Measurements from ENCODE around the gene ERC2. TPM values are rescaled to one million over a fixed set of nuclear protein-coding genes. Genes with fewer than 3 reads are reported as not detected.

The ERC2 gene
- total RNA-seq, 1 donor from 2014 or later: 32.5 TPM

- no peak for TF ChIP-seq CTCF (IDR thresholded peaks at IDR 0.05; ENCODE audit: unreplicated experiment)
- no peaks in the 10 kb centered on the region for H3K27me3 Mint-ChIP-seq
- no peaks in the 10 kb centered on the region for H3K36me3 Mint-ChIP-seq (ENCODE audit: insufficient read depth)
- DNase-seq (ENCODE audit: low spot score, unreplicated experiment): no peak
- no peak overlapping the region for H3K4me3 Mint-ChIP-seq (ENCODE audit: low read depth)
- H3K27ac Mint-ChIP-seq: no peak overlapping the region
- no peaks in the 10 kb centered on the region for H3K4me1 Mint-ChIP-seq (ENCODE audit: low read depth)
- no peaks in the 10 kb centered on the region for H3K9me3 Mint-ChIP-seq (ENCODE audit: low read depth)
Measured at GRCh38 chr3:55604846-55605245, 863.4 kb downstream of the ERC2 start.

GRCh38 chr3:55604402-55604801 lies 863.9 kb downstream of the ERC2 start:
- no peaks in the 10 kb centered on the region for H3K9me3 Mint-ChIP-seq (ENCODE audit: low read depth)
- H3K36me3 Mint-ChIP-seq (ENCODE audit: insufficient read depth): no peaks in the 10 kb centered on the region
- no peak for TF ChIP-seq CTCF (IDR thresholded peaks at IDR 0.05; ENCODE audit: unreplicated experiment)
- no peak overlapping the region for H3K4me3 Mint-ChIP-seq (ENCODE audit: low read depth)
- H3K27me3 Mint-ChIP-seq: no peaks in the 10 kb centered on the region
- DNase-seq (ENCODE audit: low spot score, unreplicated experiment): no peak
- H3K27ac Mint-ChIP-seq: no peak overlapping the region
- H3K4me1 Mint-ChIP-seq (ENCODE audit: low read depth): no peaks in the 10 kb centered on the region

GRCh38 chr3:55601366-55602080 lies 866.7 kb downstream of the ERC2 start:
- no peak for DNase-seq (ENCODE audit: low spot score, unreplicated experiment)
- Mint-ChIP-seq H3K4me3 (ENCODE audit: low read depth) (no peak overlapping the region), H3K9me3 (ENCODE audit: low read depth) (no peaks in the 10 kb centered on the region), H3K27ac (no peak overlapping the region), H3K4me1 (ENCODE audit: low read depth) (no peaks in the 10 kb centered on the region), H3K36me3 (ENCODE audit: insufficient read depth) (no peaks in the 10 kb centered on the region), H3K27me3 (no peaks in the 10 kb centered on the region)
- no peak for TF ChIP-seq CTCF (IDR thresholded peaks at IDR 0.05; ENCODE audit: unreplicated experiment)

GRCh38 chr3:55598224-55598623 lies 870.0 kb downstream of the ERC2 start:
- Mint-ChIP-seq H3K9me3 (ENCODE audit: low read depth) (no peaks in the 10 kb centered on the region), H3K27ac (no peak overlapping the region), H3K36me3 (ENCODE audit: insufficient read depth) (peaks cover 2% of the 10 kb centered on the region), H3K27me3 (peaks cover 3% of the 10 kb centered on the region), H3K4me3 (ENCODE audit: low read depth) (no peak overlapping the region), H3K4me1 (ENCODE audit: low read depth) (no peaks in the 10 kb centered on the region)
- TF ChIP-seq CTCF (IDR thresholded peaks at IDR 0.05; ENCODE audit: unreplicated experiment): no peak
- DNase-seq (ENCODE audit: low spot score, unreplicated experiment): no peak

- H3K36me3 Mint-ChIP-seq (ENCODE audit: insufficient read depth): peaks cover 2% of the 10 kb centered on the region
- no peaks in the 10 kb centered on the region for H3K4me1 Mint-ChIP-seq (ENCODE audit: low read depth)
- no peaks in the 10 kb centered on the region for H3K9me3 Mint-ChIP-seq (ENCODE audit: low read depth)
- no peak overlapping the region for H3K27ac Mint-ChIP-seq
- peaks cover 3% of the 10 kb centered on the region for H3K27me3 Mint-ChIP-seq
- no peak overlapping the region for H3K4me3 Mint-ChIP-seq (ENCODE audit: low read depth)
- DNase-seq (ENCODE audit: low spot score, unreplicated experiment): no peak
- no peak for TF ChIP-seq CTCF (IDR thresholded peaks at IDR 0.05; ENCODE audit: unreplicated experiment)
Measured at GRCh38 chr3:55597641-55598040, 870.6 kb downstream of the ERC2 start.
